ENCODE results near the gene REC8.
A peak's percentile ranks its signal among the peaks of the same experiment; 100 is the strongest.

Gene REC8

DNA sequence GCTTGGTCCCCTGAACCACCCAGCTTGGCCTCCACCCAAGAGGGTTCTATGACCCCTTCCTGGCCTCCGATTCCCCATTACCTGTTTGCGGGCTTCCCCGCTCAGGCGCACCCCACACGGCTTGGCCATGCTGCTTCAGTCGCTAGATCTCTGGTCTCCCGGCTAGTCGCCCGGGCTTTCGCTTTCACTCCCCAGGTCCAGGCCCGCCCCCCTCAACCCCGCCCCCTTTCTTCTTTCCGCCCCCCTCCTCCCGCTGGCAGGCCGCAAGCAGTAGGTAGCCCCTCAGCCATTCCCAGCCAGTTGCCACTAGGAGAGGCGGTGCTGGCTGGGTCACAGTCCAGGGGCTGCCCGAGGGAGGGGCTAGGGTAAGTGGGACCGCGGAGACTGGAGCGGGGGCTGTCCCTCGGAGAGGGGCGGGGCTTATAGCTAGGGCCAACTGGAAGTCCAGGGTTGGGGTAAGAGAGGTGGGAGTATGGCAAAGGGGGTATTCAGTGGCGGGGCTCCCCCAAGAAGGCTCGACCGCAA lies 25.4 kb upstream of the REC8 start, which contains the start of gene PSME2:
Gene PSME2, minus strand, starts transcription at position 158 of the 525 bp plus-strand sequence. Its CDS starts 29 bp downstream, at position 129.
- Histone ChIP-seq H3K36me3 (ENCODE audit: insufficient read depth, low read length) (peaks cover 63% of the 10 kb centered on the region), H3K4me2 (ENCODE audit: insufficient read depth, low read length) (peak within 1 kb of the TSS; percentile 93), H4K20me1 (ENCODE audit: insufficient read depth, low read length) (peaks cover 28% of the 10 kb centered on the region), H3K9ac (ENCODE audit: low read depth, low read length) (peak within 1 kb of the TSS; percentile 81), H3K4me1 (ENCODE audit: insufficient read depth, low read length) (peaks cover 67% of the 10 kb centered on the region), H3K27ac (ENCODE audit: low read length) (peak within 1 kb of the TSS; percentile 92), H3K4me3 (ENCODE audit: low read depth in 1 of 2, low read length in 2 of 2) (peak within 1 kb of the TSS; percentile 67 to 76), H3K27me3 (ENCODE audit: insufficient read depth, low read length, poor library complexity) (no peaks in the 10 kb centered on the region), H3K9me3 (ENCODE audit: insufficient read depth, low read length, severe bottlenecking) (no peaks in the 10 kb centered on the region), H3K79me2 (ENCODE audit: insufficient read depth, low read length) (peaks cover 54% of the 10 kb centered on the region), H2AFZ (ENCODE audit: low read depth, low read length) (peak within 1 kb of the TSS; percentile 81)
- DNase-seq = peak; percentile 97
- ATAC-seq (ENCODE audit: insufficient read depth, low read depth) = peak; percentile 73
- TF ChIP-seq, protein P1, sequence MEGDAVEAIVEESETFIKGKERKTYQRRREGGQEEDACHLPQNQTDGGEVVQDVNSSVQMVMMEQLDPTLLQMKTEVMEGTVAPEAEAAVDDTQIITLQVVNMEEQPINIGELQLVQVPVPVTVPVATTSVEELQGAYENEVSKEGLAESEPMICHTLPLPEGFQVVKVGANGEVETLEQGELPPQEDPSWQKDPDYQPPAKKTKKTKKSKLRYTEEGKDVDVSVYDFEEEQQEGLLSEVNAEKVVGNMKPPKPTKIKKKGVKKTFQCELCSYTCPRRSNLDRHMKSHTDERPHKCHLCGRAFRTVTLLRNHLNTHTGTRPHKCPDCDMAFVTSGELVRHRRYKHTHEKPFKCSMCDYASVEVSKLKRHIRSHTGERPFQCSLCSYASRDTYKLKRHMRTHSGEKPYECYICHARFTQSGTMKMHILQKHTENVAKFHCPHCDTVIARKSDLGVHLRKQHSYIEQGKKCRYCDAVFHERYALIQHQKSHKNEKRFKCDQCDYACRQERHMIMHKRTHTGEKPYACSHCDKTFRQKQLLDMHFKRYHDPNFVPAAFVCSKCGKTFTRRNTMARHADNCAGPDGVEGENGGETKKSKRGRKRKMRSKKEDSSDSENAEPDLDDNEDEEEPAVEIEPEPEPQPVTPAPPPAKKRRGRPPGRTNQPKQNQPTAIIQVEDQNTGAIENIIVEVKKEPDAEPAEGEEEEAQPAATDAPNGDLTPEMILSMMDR (IDR thresholded peaks at IDR 0.05; ENCODE audit: borderline replicate concordance, extremely low read depth, low read length, poor library complexity, severe bottlenecking) = no peak
- TF ChIP-seq EZH2 (IDR thresholded peaks at IDR 0.05; ENCODE audit: borderline replicate concordance, low read depth, low read length, severe bottlenecking) = no peak

DNA sequence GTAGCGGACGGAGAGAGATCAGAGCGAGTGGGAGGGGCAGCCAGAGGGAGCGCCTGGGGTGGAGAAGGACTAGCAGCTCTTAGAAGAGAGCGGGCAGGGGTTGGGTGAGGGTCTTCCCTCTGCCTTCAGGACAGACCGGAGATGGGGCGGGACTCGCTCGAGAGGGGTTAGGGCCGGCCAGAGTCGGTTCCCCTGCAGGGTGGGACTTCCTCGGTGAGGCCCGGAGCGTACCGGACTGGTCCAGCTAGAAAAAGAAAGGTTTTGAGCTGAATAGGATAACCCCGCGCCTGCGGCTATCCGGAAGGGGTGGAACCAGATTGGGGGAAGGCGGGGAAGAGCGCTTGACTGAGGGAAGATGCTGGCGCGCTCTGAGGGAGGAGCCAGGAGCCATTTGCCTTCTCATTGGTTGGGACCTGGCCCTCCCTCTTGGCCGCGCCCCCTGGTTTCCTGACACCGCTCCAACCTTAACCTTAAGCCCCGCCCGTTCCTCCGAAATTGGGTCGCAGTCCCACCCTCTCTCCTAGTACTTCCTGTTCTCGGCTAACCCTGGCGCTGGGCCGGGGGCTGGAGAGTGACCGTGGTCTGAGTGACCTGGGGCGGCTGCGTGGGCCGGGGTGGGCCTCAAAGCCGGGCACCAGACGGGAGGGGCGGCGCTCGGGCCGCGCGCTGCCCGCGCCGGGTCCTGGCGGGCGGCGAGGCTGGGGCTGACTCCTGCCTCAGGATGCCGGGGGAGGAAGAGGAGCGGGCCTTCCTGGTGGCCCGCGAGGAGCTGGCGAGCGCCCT lies 24.7 kb upstream of the REC8 start, which contains the start of gene RNF31:
Gene RNF31, plus strand, starts transcription at position 521 of the 783 bp plus-strand sequence. Its CDS starts 201 bp downstream, at position 722.
- H3K4me2 ChIP-seq (ENCODE audit: insufficient read depth, low read length) = peak within 1 kb of the TSS; percentile 93
- H4K20me1 ChIP-seq (ENCODE audit: insufficient read depth, low read length) = peaks cover 28% of the 10 kb centered on the region
- ATAC-seq (ENCODE audit: insufficient read depth, low read depth) = peak; percentile 85
- H3K79me2 ChIP-seq (ENCODE audit: insufficient read depth, low read length) = peaks cover 54% of the 10 kb centered on the region
- peak within 1 kb of the TSS; percentile 81 for H3K9ac ChIP-seq (ENCODE audit: low read depth, low read length)
- H3K27ac ChIP-seq (ENCODE audit: low read length) = peak within 1 kb of the TSS; percentile 92
- peak; percentile 99 for DNase-seq
- H3K27me3 ChIP-seq (ENCODE audit: insufficient read depth, low read length, poor library complexity) = no peaks in the 10 kb centered on the region
- H3K36me3 ChIP-seq (ENCODE audit: insufficient read depth, low read length) = peaks cover 70% of the 10 kb centered on the region
- peak within 1 kb of the TSS; percentile 67 to 76 for H3K4me3 ChIP-seq (ENCODE audit: low read depth in 1 of 2, low read length in 2 of 2)
- H2AFZ ChIP-seq (ENCODE audit: low read depth, low read length) = peak within 1 kb of the TSS; percentile 81
- H3K9me3 ChIP-seq (ENCODE audit: insufficient read depth, low read length, severe bottlenecking) = no peaks in the 10 kb centered on the region
- TF ChIP-seq EZH2 (IDR thresholded peaks at IDR 0.05; ENCODE audit: borderline replicate concordance, low read depth, low read length, severe bottlenecking) = no peak
- TF ChIP-seq, protein P1 (IDR thresholded peaks at IDR 0.05; ENCODE audit: borderline replicate concordance, extremely low read depth, low read length, poor library complexity, severe bottlenecking) = no peak
- peaks cover 62% of the 10 kb centered on the region for H3K4me1 ChIP-seq (ENCODE audit: insufficient read depth, low read length)

DNA sequence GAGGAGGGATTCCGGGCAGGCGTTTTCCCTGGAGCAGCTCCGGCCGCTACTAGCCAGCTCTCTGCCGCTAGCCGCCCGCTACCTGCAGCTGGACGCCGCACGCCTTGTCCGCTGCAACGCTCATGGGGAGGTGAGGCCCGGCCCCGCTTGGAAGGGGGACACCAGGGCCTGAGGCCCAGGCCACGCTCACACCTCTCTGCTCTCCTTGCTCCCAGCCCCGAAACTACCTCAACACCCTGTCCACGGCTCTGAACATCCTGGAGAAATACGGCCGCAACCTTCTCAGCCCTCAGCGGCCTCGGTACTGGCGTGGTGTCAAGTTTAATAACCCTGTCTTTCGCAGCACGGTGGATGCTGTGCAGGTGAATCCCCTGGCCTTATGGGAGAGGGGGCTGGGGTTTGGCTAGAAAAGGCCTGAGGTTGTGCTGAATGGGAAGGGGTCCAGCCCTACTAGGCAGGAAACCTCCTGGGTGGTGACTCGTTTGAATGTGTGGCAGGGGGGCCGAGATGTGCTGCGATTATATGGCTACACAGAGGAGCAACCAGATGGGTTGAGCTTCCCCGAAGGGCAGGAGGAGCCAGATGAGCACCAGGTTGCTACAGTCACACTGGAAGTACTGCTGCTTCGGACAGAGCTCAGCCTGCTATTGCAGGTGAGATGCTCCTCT lies 24.0 kb upstream of the REC8 start:
- peaks cover 54% of the 10 kb centered on the region for H3K79me2 ChIP-seq (ENCODE audit: insufficient read depth, low read length)
- H3K36me3 ChIP-seq (ENCODE audit: insufficient read depth, low read length) = peaks cover 72% of the 10 kb centered on the region
- H3K9me3 ChIP-seq (ENCODE audit: insufficient read depth, low read length, severe bottlenecking) = no peaks in the 10 kb centered on the region
- DNase-seq (peak; percentile 26), ATAC-seq (ENCODE audit: insufficient read depth, low read depth) (no peak)
- peak overlapping the region; percentile 81 for H3K9ac ChIP-seq (ENCODE audit: low read depth, low read length)
- H3K4me3 ChIP-seq (ENCODE audit: low read depth in 1 of 2, low read length in 2 of 2) = peak overlapping the region; percentile 67 to 76
- H4K20me1 ChIP-seq (ENCODE audit: insufficient read depth, low read length) = peaks cover 28% of the 10 kb centered on the region
- H3K4me1 ChIP-seq (ENCODE audit: insufficient read depth, low read length) = peaks cover 55% of the 10 kb centered on the region
- TF ChIP-seq, protein P1 (IDR thresholded peaks at IDR 0.05; ENCODE audit: borderline replicate concordance, extremely low read depth, low read length, poor library complexity, severe bottlenecking) = no peak
- no peak for TF ChIP-seq EZH2 (IDR thresholded peaks at IDR 0.05; ENCODE audit: borderline replicate concordance, low read depth, low read length, severe bottlenecking)
- peak overlapping the region; percentile 76 for H3K27ac ChIP-seq (ENCODE audit: low read length)
- H3K4me2 ChIP-seq (ENCODE audit: insufficient read depth, low read length) = peak overlapping the region; percentile 93
- no peaks in the 10 kb centered on the region for H3K27me3 ChIP-seq (ENCODE audit: insufficient read depth, low read length, poor library complexity)
- peak overlapping the region; percentile 75 for H2AFZ ChIP-seq (ENCODE audit: low read depth, low read length)

All from DND-41 (cell line).